Right cardiac atrium (tissue), 5 donors: ENCODE measurements around the gene CSGALNACT2. TPM values are rescaled to one million over a fixed set of nuclear protein-coding genes. Genes with fewer than 3 reads are reported as not detected.

Source experiments
- ATAC-seq, 2 donors: fragments of 200-7000 bp; cut with Tn5 transposase; one replicate each; pipeline versions ENCODE4 v1.8.0 to v1.9.1; 2020; ENCODE audit warnings: moderate library complexity in 2 of 2, mild to moderate bottlenecking in 1 of 2
- DNase-seq, 3 donors: peaks; one replicate each; pipeline ENCODE4 v3.0.0-alpha.2; 2020
- H3K27ac ChIP-seq: one replicate; pipeline ENCODE4 v1.5.1; 2013; ENCODE audit warnings: mild to moderate bottlenecking, low read length, control low read depth, moderate library complexity
- H3K27me3 ChIP-seq: one replicate; pipeline ENCODE4 v1.6.1; 2013; ENCODE audit not compliant: control insufficient read depth, insufficient read depth
- H3K4me1 ChIP-seq: one replicate; pipeline ENCODE4 v1.6.1; 2013; ENCODE audit warnings: low read length; ENCODE audit not compliant: control insufficient read depth, insufficient read depth
- H3K4me3 ChIP-seq: one replicate; pipeline ENCODE4 v1.5.1; 2013; ENCODE audit warnings: low read length, control low read depth
- H3K9me3 ChIP-seq: one replicate; pipeline ENCODE4 v1.6.1; 2013; ENCODE audit warnings: low read length; ENCODE audit not compliant: control insufficient read depth
- WGBS: extraction: QIAGEN DNeasy Blood & Tissue Kit; methylation state at CpG from one replicate; pipeline ENCODE4 v1.1.7; 2013; 5-methylcytosine and 5-hydroxymethylcytosine counted together
- intact Hi-C, 4 donors: fragments of 100-400 bp; cut with DNase I; formaldehyde crosslinking; loops; one replicate each; pipeline versions ENCODE4 v1.11.0 to v1.14.0; 2022 to 2023
- polyA plus RNA-seq: library from polyadenylated mRNA; stranded (reverse); fragments of 200-250 nt; gene quantifications from one replicate; pipeline ENCODE4 v1.2.3, GENCODE V29; 2013
- total RNA-seq, 4 donors: library from RNA; stranded (reverse); fragmentation: NEBNext Ultra II Directional; extraction: Animal tissue kit (Norgen Biotek cat#: 25700); gene quantifications; one replicate each; pipeline ENCODE4 v1.2.1, GENCODE V29; 2021
- donor health status: healthy with polysubstance abuse.
- donor health status: DM: no; HTN: yes; CAD: no.
- donor health status: DM: no; HTN: no; CAD: no.
- donor health status: DM: no; HTN: yes; CAD: no; lungs with severe emphysema.
- donor health status: DM: yes; HTN: yes; CAD: no.

Gene CSGALNACT2
- total and polyA plus RNA-seq, 5 donors = 5.1 to 17.2 (median 10.4) TPM

DNA sequence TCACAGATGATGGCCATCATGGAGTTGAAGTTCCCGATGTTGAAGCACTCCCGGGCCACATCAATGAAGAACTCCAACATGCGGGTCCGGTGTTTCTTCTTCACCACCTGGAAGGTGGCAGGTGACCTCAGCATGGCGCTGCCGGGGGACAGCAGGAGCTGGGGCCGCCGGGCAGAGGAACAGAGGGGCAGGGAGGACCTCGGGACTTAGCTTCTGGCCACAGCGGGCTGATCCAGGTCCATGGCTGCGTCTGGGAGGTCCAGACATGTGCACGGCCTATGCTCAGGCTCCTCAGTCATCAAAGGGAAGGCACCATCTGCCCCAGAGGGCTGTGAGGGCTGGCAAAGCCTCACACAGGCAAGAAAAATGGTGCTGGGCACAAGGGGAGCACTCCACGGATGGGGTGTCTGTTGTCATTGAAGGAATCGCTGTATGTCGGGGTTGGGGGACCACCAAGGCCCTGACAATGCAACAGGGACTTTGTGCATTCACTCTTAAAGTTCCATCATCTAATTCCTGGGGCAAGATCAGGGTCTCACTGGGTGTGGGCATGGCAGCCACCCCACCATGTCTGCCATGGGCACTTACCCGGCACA is 60.9 kb downstream of the CSGALNACT2 start:
- WGBS = 91% methylated on average over 16 of the region's 16 CpGs
- H3K27ac ChIP-seq = no peak overlapping the region
- intact Hi-C loops = no loop called here
- H3K27me3 ChIP-seq = no peaks in the 10 kb centered on the region
- H3K9me3 ChIP-seq = no peaks in the 10 kb centered on the region
- ATAC-seq (no peak), DNase-seq (no peak)
- H3K4me3 ChIP-seq = no peak overlapping the region
- H3K4me1 ChIP-seq = no peaks in the 10 kb centered on the region

- DNase-seq (no peak), ATAC-seq (no peak)
- intact Hi-C loops = loop anchor here in 1 of 4 donors (10.0 kb wide), 1 partner anchor 155 kb away; no protein-coding TSS in a partner anchor
- H3K4me3 ChIP-seq = no peak overlapping the region
- 96% methylated on average over 15 of the region's 15 CpGs for WGBS
- H3K9me3 ChIP-seq = no peaks in the 10 kb centered on the region
- no peaks in the 10 kb centered on the region for H3K4me1 ChIP-seq
- no peak overlapping the region for H3K27ac ChIP-seq
- H3K27me3 ChIP-seq = no peaks in the 10 kb centered on the region
Measured at GRCh38 chr10:43199684-43200537, 61.7 kb downstream of the CSGALNACT2 start.

- intact Hi-C loops = loop anchor here in 1 of 4 donors (10.0 kb wide), 1 partner anchor 154 kb away; no protein-coding TSS in a partner anchor
- no peak for ATAC-seq
- WGBS = 90% methylated on average over 13 of the region's 13 CpGs
Measured at GRCh38 chr10:43200538-43201390, 62.5 kb downstream of the CSGALNACT2 start.

DNA sequence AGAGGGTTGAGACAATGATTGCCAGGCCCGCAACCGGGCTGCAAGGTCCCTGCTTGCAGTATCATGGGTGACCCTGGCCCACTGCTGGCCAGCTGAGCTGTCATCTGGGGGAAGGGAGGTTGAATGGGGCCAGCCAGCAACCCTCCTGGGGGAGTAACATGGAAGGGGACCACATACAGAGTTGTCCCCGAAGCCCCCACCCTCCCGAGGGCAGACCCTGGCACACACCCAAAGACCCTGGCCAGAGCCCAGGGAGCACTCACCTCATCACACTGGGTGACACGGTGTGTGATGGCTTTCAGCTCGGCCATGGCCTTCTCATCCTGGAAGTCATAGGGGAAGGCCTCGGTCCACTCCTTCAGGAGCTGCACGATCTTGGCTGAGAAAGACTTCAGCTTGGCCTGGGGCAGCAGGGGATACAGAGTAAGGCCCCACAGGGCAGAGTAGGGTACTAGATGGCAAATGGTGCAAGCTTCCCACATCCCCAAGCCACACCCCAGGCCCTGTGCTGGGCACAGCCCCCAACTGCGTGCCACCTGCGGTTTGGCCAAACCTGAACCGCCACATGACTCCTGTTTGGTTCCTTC is 63.4 kb downstream of the CSGALNACT2 start:
- Histone ChIP-seq H3K4me1 (no peaks in the 10 kb centered on the region), H3K27me3 (no peaks in the 10 kb centered on the region), H3K4me3 (no peak overlapping the region), H3K27ac (no peak overlapping the region), H3K9me3 (no peaks in the 10 kb centered on the region)
- DNase-seq (peak in 2 of 3 donors; percentile 36 to 42), ATAC-seq (no peak)
- intact Hi-C loops = loop anchor here in 1 of 4 donors (10.0 kb wide), 1 partner anchor 153 kb away; no protein-coding TSS in a partner anchor
- WGBS = 88% methylated on average over 11 of the region's 11 CpGs

More at GRCh38 chr10:43200538-43201390, 62.5 kb downstream of the CSGALNACT2 start:
- Histone ChIP-seq H3K9me3 (no peaks in the 10 kb centered on the region), H3K27ac (no peak overlapping the region), H3K27me3 (no peaks in the 10 kb centered on the region), H3K4me1 (no peaks in the 10 kb centered on the region), H3K4me3 (no peak overlapping the region)
- DNase-seq = peak in 2 of 3 donors; percentile 38 to 45

DNA sequence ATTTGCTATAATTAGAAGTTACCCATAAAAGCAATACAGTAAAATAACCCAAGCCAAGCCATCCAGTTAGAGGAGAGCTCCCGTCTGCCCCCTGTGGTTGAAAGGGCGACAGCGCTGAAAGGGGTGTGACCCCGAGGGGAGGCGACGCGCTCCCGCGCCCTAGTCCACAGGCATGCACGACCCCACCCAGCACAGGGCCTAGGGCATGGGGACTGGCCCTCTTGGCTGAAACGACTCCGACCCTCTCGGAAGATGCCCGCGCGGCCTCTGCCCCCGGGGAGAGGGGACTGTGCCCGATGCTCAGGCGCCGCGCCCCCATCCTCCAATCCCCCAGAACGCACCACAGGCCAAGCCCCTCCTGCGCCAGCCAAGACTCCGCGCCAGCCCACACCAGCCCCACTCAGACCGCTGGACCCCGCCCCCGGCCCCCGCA is 64.0 kb downstream of the CSGALNACT2 start:
- Histone ChIP-seq H3K4me3 (peak overlapping the region; percentile 34), H3K4me1 (no peaks in the 10 kb centered on the region), H3K27me3 (no peaks in the 10 kb centered on the region), H3K27ac (no peak overlapping the region), H3K9me3 (no peaks in the 10 kb centered on the region)
- DNase-seq (peak in 2 of 3 donors; percentile 49 to 68), ATAC-seq (peak; percentile 29 to 42)
- 2% methylated on average over 29 of the region's 29 CpGs for WGBS
- intact Hi-C loops = loop anchor here in 1 of 4 donors (10.0 kb wide), 1 partner anchor 153 kb away; no protein-coding TSS in a partner anchor

DNA sequence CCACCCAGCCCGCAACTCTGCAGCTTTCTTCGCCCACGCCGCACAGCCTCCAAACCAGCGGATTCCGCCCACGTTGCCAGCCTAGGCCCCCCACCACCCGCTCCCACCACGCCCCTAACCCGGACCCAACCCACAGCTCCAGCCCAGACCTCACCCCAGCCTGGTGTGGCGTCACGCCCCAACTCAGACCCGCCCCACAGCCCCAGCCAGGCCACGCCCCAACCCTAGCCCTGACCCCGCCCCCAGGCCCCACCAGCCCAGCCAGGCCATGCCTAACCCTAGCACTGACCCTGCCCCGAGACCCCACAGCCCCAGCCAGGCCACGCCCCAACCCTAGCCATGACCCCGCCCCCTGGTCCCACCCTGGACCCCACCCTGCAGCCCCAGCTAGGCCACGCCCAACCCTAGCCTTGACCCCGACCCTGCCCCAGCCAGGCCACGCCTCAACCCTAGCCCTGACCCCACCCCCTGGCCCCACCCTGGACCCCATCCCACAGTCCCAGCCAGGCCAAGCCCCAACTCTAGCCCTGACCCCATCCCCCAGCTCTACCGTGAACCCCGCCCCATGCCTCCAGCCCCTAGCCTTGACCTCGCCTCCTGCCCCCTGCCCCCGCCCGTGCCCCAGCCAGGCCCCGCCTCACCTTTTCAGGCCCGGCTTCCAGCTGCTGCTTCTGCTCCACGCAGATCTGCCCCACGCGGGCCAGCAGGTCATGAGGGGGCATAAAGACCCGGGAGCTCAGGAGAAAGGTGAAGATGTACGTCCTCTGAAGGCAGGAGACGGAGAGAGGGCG is 64.6 kb downstream of the CSGALNACT2 start:
- intact Hi-C loops = loop anchor here in 1 of 4 donors (10.0 kb wide), 1 partner anchor 152 kb away; no protein-coding TSS in a partner anchor
- Histone ChIP-seq H3K27me3 (no peaks in the 10 kb centered on the region), H3K27ac (no peak overlapping the region), H3K4me1 (no peaks in the 10 kb centered on the region), H3K9me3 (no peaks in the 10 kb centered on the region), H3K4me3 (peak overlapping the region; percentile 34)
- 19% methylated on average over 35 of the region's 35 CpGs for WGBS
- peak; percentile 53 to 77 (median 73) for DNase-seq
- peak; percentile 60 to 78 for ATAC-seq

- Histone ChIP-seq H3K4me3 (no peak overlapping the region), H3K9me3 (no peaks in the 10 kb centered on the region), H3K4me1 (no peaks in the 10 kb centered on the region), H3K27me3 (no peaks in the 10 kb centered on the region), H3K27ac (no peak overlapping the region)
- WGBS = 51% methylated on average over 27 of the region's 27 CpGs
- ATAC-seq (peak; percentile 5 to 34), DNase-seq (peak in 2 of 3 donors; percentile 29 to 64)
- intact Hi-C loops = loop anchor here in 1 of 4 donors (10.0 kb wide), 1 partner anchor 151 kb away; no protein-coding TSS in a partner anchor
Measured at GRCh38 chr10:43203448-43204041, 65.3 kb downstream of the CSGALNACT2 start.

GRCh38 chr10:43204042-43204942 is 66.0 kb downstream of the CSGALNACT2 start:
- Histone ChIP-seq H3K27me3 (no peaks in the 10 kb centered on the region), H3K4me1 (no peaks in the 10 kb centered on the region), H3K27ac (no peak overlapping the region), H3K9me3 (no peaks in the 10 kb centered on the region), H3K4me3 (no peak overlapping the region)
- ATAC-seq (no peak), DNase-seq (peak in 2 of 3 donors; percentile 7 to 39)
- WGBS = 80% methylated on average over 14 of the region's 14 CpGs
- intact Hi-C loops = loop anchor here in 1 of 4 donors (10.0 kb wide), 1 partner anchor 151 kb away; no protein-coding TSS in a partner anchor
